ENCODE data around the gene ZNF181.

Gene ZNF181

DNA sequence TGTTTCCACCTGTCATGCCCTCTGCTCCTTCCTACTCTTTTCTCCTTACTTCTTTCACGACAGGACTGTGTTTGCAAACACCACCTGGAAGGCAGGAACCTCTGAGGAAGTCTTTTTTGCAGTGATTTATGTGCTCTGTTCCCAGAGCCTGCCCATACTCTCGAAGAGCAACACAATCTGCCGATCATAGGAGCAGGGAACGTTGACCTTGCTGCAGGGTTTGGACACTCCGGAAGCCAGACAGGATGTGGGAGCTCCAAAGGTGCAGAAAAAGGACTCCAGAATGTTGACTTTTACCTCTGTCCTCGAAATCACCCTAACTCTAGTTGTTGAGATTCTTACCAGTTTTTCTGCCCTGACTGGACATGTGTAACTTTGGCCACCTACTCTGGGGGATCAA is 8.6 kb upstream of the ZNF181 start:
- no peak for DNase-seq (ENCODE audit: low spot score in 2 of 2)
- in situ Hi-C loops (cut with MboI; ENCODE audit: low sequenced_read_pairs) = no loop called here
- Histone ChIP-seq H3K4me1 (no peaks in the 10 kb centered on the region), H3K36me3 (replicated peaks) (no peaks in the 10 kb centered on the region), H3K27me3 (ENCODE audit: low read depth) (peaks cover 4% of the 10 kb centered on the region), H3K4me3 (no peak overlapping the region), H3K9me3 (no peaks in the 10 kb centered on the region)

DNA sequence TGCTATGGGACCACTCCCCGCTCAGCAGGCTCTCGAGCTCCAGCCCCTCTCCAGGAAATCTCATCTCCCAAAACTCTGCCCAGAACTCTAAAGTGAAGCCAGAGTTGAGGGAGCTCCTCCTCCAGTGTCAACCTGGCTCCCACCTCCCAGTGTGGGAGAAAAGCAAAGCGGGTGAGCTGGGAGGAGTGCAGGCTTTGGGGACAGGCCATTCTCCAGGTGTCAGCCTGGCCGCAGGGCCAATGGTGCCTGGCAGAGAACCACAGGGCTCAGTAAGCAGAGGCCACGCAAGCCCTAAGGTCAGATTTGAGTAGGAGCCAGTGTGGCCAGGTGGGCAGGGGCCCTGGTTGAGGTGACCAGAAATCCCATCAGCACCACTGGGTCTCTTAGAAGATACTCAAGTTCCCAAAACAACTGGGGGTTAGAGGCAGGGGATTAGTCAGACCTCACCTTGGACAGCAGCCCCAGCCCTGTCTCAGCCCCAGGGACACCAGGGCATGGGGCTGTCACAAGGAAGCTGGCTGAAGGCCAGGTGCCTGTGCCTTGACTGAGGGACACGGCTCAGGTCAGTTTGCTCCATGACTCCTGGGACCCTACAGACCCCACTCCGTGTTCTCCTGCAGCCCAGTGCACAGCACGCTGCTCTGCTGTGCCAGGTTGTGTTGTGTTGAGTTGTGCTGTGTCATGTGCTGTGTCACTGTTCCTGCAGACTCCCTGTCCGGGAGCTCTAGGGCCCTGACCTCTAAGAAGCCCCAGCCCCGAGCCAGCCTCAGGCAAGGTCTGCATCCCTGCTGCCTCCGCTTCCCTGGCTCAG is 2.8 kb upstream of the ZNF181 start:
- DNase-seq (ENCODE audit: low spot score in 2 of 2) = no peak
- no peak overlapping the region for H3K4me3 ChIP-seq
- no peaks in the 10 kb centered on the region for H3K9me3 ChIP-seq
- no peaks in the 10 kb centered on the region for H3K36me3 ChIP-seq (replicated peaks)
- no peaks in the 10 kb centered on the region for H3K4me1 ChIP-seq
- in situ Hi-C loops (cut with MboI; ENCODE audit: low sequenced_read_pairs) = no loop called here
- no peaks in the 10 kb centered on the region for H3K27me3 ChIP-seq (ENCODE audit: low read depth)

DNA sequence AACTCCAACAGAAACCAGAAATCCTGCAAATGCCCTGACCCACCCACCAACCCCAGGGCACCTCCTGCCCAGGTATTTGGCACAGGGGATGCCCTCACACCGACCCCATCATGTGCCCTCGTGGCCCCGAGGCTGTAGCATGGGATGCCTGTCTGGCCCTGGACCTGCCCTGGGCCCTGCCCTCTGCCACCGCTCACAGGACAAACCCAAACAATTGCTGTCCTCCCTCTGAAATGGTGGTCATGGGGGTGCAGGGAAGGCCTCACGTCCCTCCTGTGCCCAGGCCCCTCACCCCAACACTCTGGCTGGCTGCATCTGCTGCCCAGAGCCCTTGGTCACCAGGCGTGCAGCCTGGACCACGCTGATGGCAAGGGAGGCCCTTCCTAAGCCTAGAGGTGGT is 2.1 kb upstream of the ZNF181 start:
- no peak overlapping the region for H3K4me3 ChIP-seq
- no peaks in the 10 kb centered on the region for H3K4me1 ChIP-seq
- H3K36me3 ChIP-seq (replicated peaks) = no peaks in the 10 kb centered on the region
- DNase-seq (ENCODE audit: low spot score in 2 of 2) = no peak
- no peaks in the 10 kb centered on the region for H3K9me3 ChIP-seq
- H3K27me3 ChIP-seq (ENCODE audit: low read depth) = no peaks in the 10 kb centered on the region
- in situ Hi-C loops (cut with MboI; ENCODE audit: low sequenced_read_pairs) = no loop called here

DNA sequence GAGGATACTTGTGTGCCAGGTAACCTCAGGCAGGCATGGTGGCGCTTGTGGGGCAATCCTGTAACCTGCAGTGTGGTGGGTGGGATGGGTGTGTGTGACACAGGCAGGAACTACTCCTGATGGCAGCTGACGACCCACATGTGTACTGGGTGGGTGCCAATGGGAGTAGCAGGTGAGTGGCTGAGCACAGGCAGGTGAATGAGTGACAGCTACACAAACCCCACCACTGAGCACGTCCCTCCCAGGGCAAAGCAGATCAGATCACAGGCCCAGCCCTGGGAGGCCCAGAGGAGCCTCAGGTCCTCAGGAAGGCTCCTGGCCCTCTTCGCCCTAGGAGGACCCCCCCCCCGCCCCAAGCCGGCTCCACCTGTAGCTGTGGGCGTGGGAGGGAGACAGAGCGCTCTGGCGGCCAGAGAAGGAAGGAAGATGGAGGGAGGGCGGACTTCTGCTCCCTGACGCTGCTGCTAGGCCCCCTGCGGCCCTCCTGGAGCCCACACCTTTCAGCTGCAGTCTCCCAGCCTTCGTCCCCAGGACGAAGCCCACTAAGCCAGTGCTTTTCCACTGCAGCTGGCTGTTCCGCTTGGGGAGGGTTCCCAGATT is 1.3 kb upstream of the ZNF181 start:
- no peaks in the 10 kb centered on the region for H3K27me3 ChIP-seq (ENCODE audit: low read depth)

DNA sequence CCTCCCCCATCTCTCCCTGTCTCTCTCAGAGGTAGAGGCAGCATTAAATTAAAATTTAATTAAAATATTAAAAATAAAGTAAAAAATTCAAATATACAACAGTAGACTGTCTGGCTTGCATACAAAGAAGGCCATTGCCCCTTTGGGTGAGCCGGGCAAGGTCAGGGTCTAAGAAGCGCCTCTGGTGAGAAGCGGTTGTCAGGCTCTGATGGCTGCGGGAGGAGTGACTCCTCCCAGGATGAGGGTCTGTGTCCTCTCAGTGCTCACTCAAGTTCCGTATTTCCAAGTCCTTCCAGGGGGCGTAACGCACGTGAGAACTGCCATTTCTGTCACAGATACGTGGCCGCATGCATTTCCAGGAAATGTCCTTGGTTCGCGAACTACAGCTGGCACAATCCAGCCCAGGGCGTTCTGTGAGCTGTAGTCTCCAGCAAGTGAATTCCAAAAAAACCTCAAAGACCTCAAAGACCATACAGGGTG is 737 bp upstream of the ZNF181 start:
- no peaks in the 10 kb centered on the region for H3K4me1 ChIP-seq
- no peaks in the 10 kb centered on the region for H3K36me3 ChIP-seq (replicated peaks)
- peak; percentile 33 to 62 for DNase-seq (ENCODE audit: low spot score in 2 of 2)
- no peaks in the 10 kb centered on the region for H3K9me3 ChIP-seq
- H3K4me3 ChIP-seq = peak overlapping the region; percentile 79
- in situ Hi-C loops (cut with MboI; ENCODE audit: low sequenced_read_pairs) = no loop called here
- no peaks in the 10 kb centered on the region for H3K27me3 ChIP-seq (ENCODE audit: low read depth)

More for the DNA sequence above, 1.3 kb upstream of the ZNF181 start:
- Histone ChIP-seq H3K4me3 (peak overlapping the region; percentile 79), H3K4me1 (no peaks in the 10 kb centered on the region), H3K9me3 (no peaks in the 10 kb centered on the region), H3K36me3 (replicated peaks) (no peaks in the 10 kb centered on the region)
- in situ Hi-C loops (cut with MboI; ENCODE audit: low sequenced_read_pairs) = no loop called here
- DNase-seq (ENCODE audit: low spot score in 2 of 2) = no peak

DNA sequence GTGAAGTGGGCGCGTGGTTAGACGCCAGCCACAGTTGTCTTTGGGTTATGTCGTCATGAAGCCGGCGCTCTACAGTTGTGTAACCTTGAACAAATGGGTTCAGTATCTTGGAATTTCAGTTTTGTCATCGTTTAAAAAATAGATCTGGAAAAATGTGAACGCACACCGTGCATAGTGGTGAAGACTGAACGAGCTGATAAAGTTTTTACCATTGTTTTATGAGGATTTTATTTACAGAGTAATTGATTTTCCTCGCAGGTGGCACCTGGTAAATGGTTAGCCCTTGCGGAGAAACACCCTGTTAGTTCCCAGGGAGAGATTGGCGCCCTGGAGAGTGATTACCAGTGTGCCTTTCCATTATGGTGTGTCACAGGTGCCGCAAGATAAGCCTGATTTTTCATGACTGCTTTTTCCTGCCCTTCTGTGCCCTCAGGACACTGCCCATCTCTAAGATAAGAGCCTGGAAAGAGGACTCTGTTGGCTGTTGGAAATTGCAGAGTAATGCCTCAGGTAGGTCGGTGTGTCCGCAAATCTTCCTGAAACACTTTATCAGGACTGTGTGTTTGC is 577 bp downstream of the ZNF181 start:
- peak in 1 of 2 experiments; percentile 22 for DNase-seq (ENCODE audit: low spot score in 2 of 2)
- Histone ChIP-seq H3K4me1 (no peaks in the 10 kb centered on the region), H3K27me3 (ENCODE audit: low read depth) (no peaks in the 10 kb centered on the region), H3K36me3 (replicated peaks) (no peaks in the 10 kb centered on the region; the same call in 1 of the 2 replicates), H3K4me3 (peak overlapping the region; percentile 79), H3K9me3 (no peaks in the 10 kb centered on the region)
- in situ Hi-C loops (cut with MboI; ENCODE audit: low sequenced_read_pairs) = no loop called here

DNA sequence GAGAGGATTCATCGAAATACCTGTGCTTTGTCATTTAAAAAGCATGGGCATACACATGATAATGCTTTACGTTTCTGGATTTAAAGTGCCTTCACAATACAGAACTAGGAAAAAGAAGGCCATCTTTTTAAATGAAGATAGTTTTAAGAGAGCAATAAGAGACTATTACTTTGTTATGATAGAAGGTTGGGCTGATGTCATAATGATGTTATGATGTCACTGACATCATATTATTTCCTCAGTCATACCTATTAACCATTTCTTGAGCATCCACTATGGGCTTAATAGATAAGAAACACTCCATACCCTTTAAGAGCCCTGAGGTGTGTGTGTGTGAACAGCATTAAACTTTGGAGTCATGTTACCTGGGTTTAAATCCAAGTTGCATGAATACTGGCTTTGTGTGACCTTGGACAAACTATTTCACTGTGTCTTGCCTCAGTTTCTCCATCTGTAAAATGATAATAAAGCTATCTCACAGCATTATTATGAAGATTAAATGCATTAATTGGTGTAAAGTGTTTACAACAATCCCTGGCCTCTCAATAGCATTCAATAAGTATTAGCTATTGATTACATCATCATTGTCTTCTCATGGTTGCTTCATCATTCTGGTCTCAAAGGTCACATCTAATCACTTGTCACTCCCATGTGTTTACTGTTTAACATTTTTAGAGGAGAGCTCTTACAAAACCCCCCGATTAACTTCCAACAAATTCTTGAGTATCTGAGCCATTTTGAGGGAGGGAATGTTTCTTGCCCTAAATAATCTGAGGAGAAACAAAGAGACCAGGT is 11.1 kb downstream of the ZNF181 start:
- in situ Hi-C loops (cut with MboI; ENCODE audit: low sequenced_read_pairs) = no loop called here
- H3K9me3 ChIP-seq = no peaks in the 10 kb centered on the region
- no peaks in the 10 kb centered on the region for H3K4me1 ChIP-seq
- H3K4me3 ChIP-seq = no peak overlapping the region
- no peaks in the 10 kb centered on the region for H3K27me3 ChIP-seq (ENCODE audit: low read depth)
- DNase-seq (ENCODE audit: low spot score in 2 of 2) = no peak
- no peaks in the 10 kb centered on the region for H3K36me3 ChIP-seq (replicated peaks)

DNA sequence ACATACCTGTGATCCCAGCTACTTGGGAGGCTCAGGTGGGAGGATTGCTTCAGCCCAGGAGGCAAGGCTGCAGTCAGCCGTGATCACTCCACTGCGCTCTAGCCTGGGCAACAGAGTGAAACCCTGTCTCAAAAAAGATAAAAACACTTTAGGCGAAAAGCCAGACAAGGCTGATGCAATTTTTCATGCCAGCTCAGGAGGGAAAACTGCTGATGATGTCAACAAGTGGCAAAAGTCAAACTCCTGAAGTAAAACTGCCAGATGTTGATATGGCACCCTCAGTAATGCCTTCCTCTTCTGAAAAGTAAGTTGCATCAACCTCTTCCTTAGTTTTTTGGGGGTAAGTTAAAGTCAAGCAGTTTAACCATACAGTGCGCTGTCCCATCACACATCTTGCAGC is 23.4 kb downstream of the ZNF181 start:
- no peaks in the 10 kb centered on the region for H3K27me3 ChIP-seq (ENCODE audit: low read depth)
- H3K4me1 ChIP-seq = no peaks in the 10 kb centered on the region
- H3K36me3 ChIP-seq (replicated peaks) = no peaks in the 10 kb centered on the region
- in situ Hi-C loops (cut with MboI; ENCODE audit: low sequenced_read_pairs) = no loop called here
- no peak for DNase-seq (ENCODE audit: low spot score in 2 of 2)
- H3K4me3 ChIP-seq = no peak overlapping the region
- H3K9me3 ChIP-seq = peaks cover 15% of the 10 kb centered on the region; the same call in 1 of the 2 replicates

DNA sequence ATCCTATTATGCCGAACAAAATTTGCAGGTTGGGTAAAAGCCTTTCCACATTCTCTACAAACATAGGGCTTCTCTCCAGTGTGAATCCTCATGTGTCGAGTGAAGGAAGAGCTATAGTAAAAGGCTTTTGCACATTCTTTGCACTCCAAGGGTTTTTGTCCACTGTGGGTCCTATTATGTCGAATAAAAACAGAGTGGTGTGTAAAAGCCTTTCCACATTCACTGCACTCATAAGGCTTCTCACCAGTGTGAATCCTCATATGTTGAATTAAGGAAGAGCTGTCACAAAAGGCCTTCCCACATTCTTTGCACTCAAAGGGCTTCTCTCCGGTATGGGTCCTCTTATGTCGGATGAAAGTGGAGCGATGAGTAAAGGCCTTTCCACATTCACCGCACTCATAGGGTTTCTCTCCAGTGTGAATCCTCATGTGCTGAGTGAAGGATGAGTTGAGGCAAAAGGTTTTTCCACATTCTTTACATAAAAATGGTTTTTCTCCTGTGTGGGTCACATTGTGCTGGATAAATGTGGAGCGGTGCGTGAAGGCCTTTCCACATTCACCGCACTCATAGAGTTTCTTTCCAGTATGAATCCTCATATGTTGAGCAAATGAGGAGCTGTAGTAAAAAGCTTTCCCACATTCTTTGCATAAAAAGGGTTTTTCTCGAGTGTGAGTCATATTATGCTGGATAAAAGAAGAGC is 25.3 kb downstream of the ZNF181 start:
- Histone ChIP-seq H3K4me1 (no peaks in the 10 kb centered on the region), H3K9me3 (peaks cover 15% of the 10 kb centered on the region; the same call in 1 of the 2 replicates), H3K27me3 (ENCODE audit: low read depth) (no peaks in the 10 kb centered on the region), H3K4me3 (no peak overlapping the region), H3K36me3 (replicated peaks) (no peaks in the 10 kb centered on the region)
- in situ Hi-C loops (cut with MboI; ENCODE audit: low sequenced_read_pairs) = no loop called here
- DNase-seq (ENCODE audit: low spot score in 2 of 2) = no peak

DNA sequence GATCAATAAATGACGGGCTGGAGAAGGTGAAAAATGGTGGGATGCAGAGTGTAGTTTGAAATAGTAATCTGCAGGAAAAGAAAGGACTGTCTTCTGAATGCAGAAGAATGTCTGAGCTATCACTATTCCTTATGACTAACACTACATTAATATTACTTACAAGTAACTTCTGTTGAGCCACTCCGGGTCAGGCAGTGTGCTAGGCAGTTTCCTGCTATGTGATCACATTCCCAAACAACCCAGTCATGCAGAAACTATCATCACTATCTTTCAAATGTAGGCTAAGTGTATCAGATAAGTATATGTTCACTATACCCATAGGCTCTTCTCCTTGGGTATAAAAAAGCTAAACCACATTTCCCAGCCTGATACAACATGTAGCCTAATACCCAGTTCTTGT is 32.3 kb downstream of the ZNF181 start:
- Histone ChIP-seq H3K36me3 (replicated peaks) (no peaks in the 10 kb centered on the region; the same call in 1 of the 2 replicates), H3K4me3 (no peak overlapping the region), H3K9me3 (0 out of 2 replicates have a peak, but pooled peaks cover 4% of the 10 kb centered on the region), H3K4me1 (no peaks in the 10 kb centered on the region), H3K27me3 (ENCODE audit: low read depth) (no peaks in the 10 kb centered on the region)
- in situ Hi-C loops (cut with MboI; ENCODE audit: low sequenced_read_pairs) = no loop called here
- no peak for DNase-seq (ENCODE audit: low spot score in 2 of 2)

DNA sequence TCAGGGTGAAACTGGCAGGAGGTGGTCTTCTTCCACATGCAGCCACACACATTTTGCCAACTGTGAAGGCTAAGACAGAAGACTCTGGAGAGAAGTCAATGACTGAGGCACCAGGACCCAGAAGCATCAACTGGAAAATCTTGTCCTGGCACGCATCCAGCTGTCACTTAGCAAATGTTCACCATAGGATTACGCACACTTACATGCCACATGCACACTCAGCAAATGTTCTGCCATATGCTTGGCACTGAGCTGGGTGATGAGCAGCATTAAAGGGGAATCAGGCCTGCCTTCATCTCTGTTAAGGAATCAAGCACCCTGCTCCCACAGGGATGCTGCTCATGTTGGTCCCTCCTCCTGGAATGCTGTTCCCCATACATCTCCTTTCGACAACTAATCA is 33.9 kb downstream of the ZNF181 start:
- no peak for DNase-seq (ENCODE audit: low spot score in 2 of 2)
- in situ Hi-C loops (cut with MboI; ENCODE audit: low sequenced_read_pairs) = no loop called here
- Histone ChIP-seq H3K27me3 (ENCODE audit: low read depth) (no peaks in the 10 kb centered on the region), H3K4me3 (no peak overlapping the region), H3K9me3 (no peaks in the 10 kb centered on the region; the same call in 1 of the 2 replicates), H3K4me1 (peaks cover 5% of the 10 kb centered on the region), H3K36me3 (replicated peaks) (no peaks in the 10 kb centered on the region; the same call in 1 of the 2 replicates)

DNA sequence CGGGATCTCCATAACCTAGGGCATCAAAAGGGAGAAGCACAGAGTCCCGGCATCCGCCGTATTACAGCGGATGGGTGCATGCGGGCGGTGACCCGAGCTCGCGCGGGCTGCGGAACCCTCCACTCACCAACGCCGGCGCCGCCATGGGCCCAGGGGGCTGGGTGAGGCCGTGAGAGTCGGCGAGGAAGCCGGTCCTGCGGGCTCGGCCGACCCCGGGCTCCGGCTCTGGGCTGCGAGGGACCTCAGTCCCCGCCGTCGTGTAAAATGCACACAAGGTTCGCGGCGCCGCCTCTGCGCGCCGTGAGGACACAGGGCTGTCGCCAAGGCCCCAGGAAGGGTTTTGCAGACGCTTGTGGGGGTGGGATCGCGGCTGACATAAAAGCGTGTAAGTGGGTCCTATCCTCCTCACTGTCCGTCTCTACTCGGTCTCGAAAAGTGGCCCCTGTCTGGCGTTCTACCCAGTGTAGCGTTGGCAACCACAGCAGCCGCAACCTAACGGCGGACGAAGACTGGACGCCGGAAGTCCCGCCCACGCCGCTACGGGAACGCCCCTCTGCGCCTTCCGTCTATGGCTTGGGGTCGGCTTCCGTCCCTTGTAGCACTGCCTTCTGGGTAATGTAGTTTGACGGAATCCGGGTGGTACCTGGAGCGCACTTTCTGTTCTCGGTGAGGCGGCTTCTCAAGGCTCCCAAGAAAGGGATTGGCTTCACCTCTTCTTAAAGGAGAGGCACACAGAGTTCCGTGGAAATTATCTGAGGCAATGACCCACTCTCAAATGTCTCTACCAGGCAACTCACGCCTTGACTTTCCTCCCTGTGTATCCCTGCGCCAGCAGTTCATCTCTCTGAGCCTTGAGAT is 38.9 kb downstream of the ZNF181 start, which contains the start of gene ZNF599:
Gene ZNF599, minus strand, starts transcription at position 519 of the 858 bp plus-strand sequence. Its CDS starts 374 bp downstream, at position 145.
- Histone ChIP-seq H3K4me3 (peak within 1 kb of the TSS; percentile 54), H3K27me3 (ENCODE audit: low read depth) (no peaks in the 10 kb centered on the region), H3K36me3 (replicated peaks) (no peaks in the 10 kb centered on the region), H3K9me3 (peaks cover 5% of the 10 kb centered on the region; the same call in 1 of the 2 replicates), H3K4me1 (peaks cover 5% of the 10 kb centered on the region)
- in situ Hi-C loops (cut with MboI; ENCODE audit: low sequenced_read_pairs) = no loop called here
- DNase-seq (ENCODE audit: low spot score in 2 of 2) = peak; percentile 69 to 91

All from HAP-1 (cell line).